Measurements from ENCODE around the gene CFAP97D2.
A peak's percentile ranks its signal among the peaks of the same experiment; 100 is the strongest.
"Not testable (repeated sequence)": the region's sequence is repeated elsewhere in the genome, so short reads cannot be mapped to it uniquely, and the experiment has no call there.

Gene CFAP97D2

GRCh38 chr13:114236227-114236626 is 57.2 kb downstream of the CFAP97D2 start:
- DNase-seq = no peak

GRCh38 chr13:114237415-114238112 is 58.5 kb downstream of the CFAP97D2 start:
- DNase-seq = no peak

GRCh38 chr13:114241918-114242317 is 62.9 kb downstream of the CFAP97D2 start:
- no peak for DNase-seq

GRCh38 chr13:114243971-114244370 is 64.9 kb downstream of the CFAP97D2 start:
- no peak for DNase-seq

- no peak for DNase-seq
Measured at GRCh38 chr13:114244637-114245036, 65.6 kb downstream of the CFAP97D2 start.

- DNase-seq = no peak
Measured at GRCh38 chr13:114248011-114248410, 69.0 kb downstream of the CFAP97D2 start.

GRCh38 chr13:114249077-114249476 is 70.0 kb downstream of the CFAP97D2 start:
- DNase-seq = peak; percentile 29

- not testable (repeated sequence) for DNase-seq
Measured at GRCh38 chr13:114251639-114252440, 72.8 kb downstream of the CFAP97D2 start.

GRCh38 chr13:114256547-114256946 is 77.5 kb downstream of the CFAP97D2 start:
- no peak for DNase-seq

GRCh38 chr13:114257014-114257413 is 78.0 kb downstream of the CFAP97D2 start:
- DNase-seq = no peak

GRCh38 chr13:114258589-114258988 is 79.5 kb downstream of the CFAP97D2 start:
- no peak for DNase-seq

- DNase-seq = peak; percentile 35
Measured at GRCh38 chr13:114259374-114259773, 80.3 kb downstream of the CFAP97D2 start.

GRCh38 chr13:114259974-114260373 is 80.9 kb downstream of the CFAP97D2 start:
- peak; percentile 52 for DNase-seq

- DNase-seq = no peak
Measured at GRCh38 chr13:114260814-114261213, 81.8 kb downstream of the CFAP97D2 start.

GRCh38 chr13:114261328-114261965 is 82.4 kb downstream of the CFAP97D2 start:
- no peak for DNase-seq

- no peak for DNase-seq
Measured at GRCh38 chr13:114263578-114263977, 84.5 kb downstream of the CFAP97D2 start.

GRCh38 chr13:114264313-114264712 is 85.3 kb downstream of the CFAP97D2 start:
- not testable (repeated sequence) for DNase-seq

GRCh38 chr13:114264886-114265611 is 86.0 kb downstream of the CFAP97D2 start:
- no peak for DNase-seq

GRCh38 chr13:114266241-114266640 is 87.2 kb downstream of the CFAP97D2 start:
- no peak for DNase-seq

- no peak for DNase-seq
Measured at GRCh38 chr13:114268344-114269280, 89.6 kb downstream of the CFAP97D2 start.

GRCh38 chr13:114269281-114269770 is 90.3 kb downstream of the CFAP97D2 start:
- DNase-seq = no peak
